HG02759 (cell line): ENCODE data around the gene PGBD5.

Experiments used
- ATAC-seq: cut with Tn5 transposase; IDR thresholded peaks from one replicate; pipeline ENCODE4 v1.9.1; 2021; ENCODE audit warnings: mild to moderate bottlenecking, moderate library complexity; ENCODE audit not compliant: unreplicated experiment

The PGBD5 gene

GRCh38 chr1:230351514-230351913 lies 74.6 kb downstream of the PGBD5 start:
- ATAC-seq, result no peak

- no peak for ATAC-seq
Measured at GRCh38 chr1:230350208-230350921, 75.8 kb downstream of the PGBD5 start.

- ATAC-seq, result no peak
Measured at GRCh38 chr1:230349020-230349393, 77.1 kb downstream of the PGBD5 start.

GRCh38 chr1:230348386-230349019 lies 77.6 kb downstream of the PGBD5 start:
- no peak for ATAC-seq

GRCh38 chr1:230347896-230348295 lies 78.2 kb downstream of the PGBD5 start:
- ATAC-seq, result no peak

GRCh38 chr1:230345139-230345885 lies 80.8 kb downstream of the PGBD5 start:
- ATAC-seq, result no peak

- no peak for ATAC-seq
Measured at GRCh38 chr1:230342699-230343098, 83.4 kb downstream of the PGBD5 start.

GRCh38 chr1:230342019-230342418 lies 84.1 kb downstream of the PGBD5 start:
- no peak for ATAC-seq

GRCh38 chr1:230341162-230341546 lies 85.0 kb downstream of the PGBD5 start:
- no peak for ATAC-seq

GRCh38 chr1:230340526-230341161 lies 85.5 kb downstream of the PGBD5 start:
- ATAC-seq, result no peak

- ATAC-seq, result no peak
Measured at GRCh38 chr1:230339033-230339432, 87.1 kb downstream of the PGBD5 start.

GRCh38 chr1:230337266-230337665 lies 88.9 kb downstream of the PGBD5 start:
- ATAC-seq, result no peak

GRCh38 chr1:230335861-230336522 lies 90.1 kb downstream of the PGBD5 start:
- no peak for ATAC-seq

- no peak for ATAC-seq
Measured at GRCh38 chr1:230334447-230334837, 91.7 kb downstream of the PGBD5 start.

- ATAC-seq, result no peak
Measured at GRCh38 chr1:230333590-230334446, 92.3 kb downstream of the PGBD5 start.

GRCh38 chr1:230332575-230333066 lies 93.5 kb downstream of the PGBD5 start:
- ATAC-seq, result no peak

- no peak for ATAC-seq
Measured at GRCh38 chr1:230332061-230332460, 94.1 kb downstream of the PGBD5 start.

GRCh38 chr1:230330157-230330556 lies 96.0 kb downstream of the PGBD5 start:
- no peak for ATAC-seq

GRCh38 chr1:230328342-230329015 lies 97.7 kb downstream of the PGBD5 start:
- ATAC-seq, result no peak
